Metanephros (tissue), 1 donor: ENCODE results near the gene IFIT5. TPM values are rescaled to one million over a fixed set of nuclear protein-coding genes. Genes with fewer than 3 reads are reported as not detected.

Experiments used
- total RNA-seq: library from RNA; depleted of rRNA; stranded (reverse); fragments of >200 nt; gene quantifications from one replicate; pipeline ENCODE4 v1.2.3, GENCODE V29; 2014

The IFIT5 gene
- 15.6 TPM for total RNA-seq

GRCh38 chr10:89414146-89414878, at the start of gene IFIT5:
Gene IFIT5, plus strand, starts transcription at chr10:89414568. Its CDS starts 231 bp downstream, at chr10:89414799.

GRCh38 chr10:89377705-89378637, 36.4 kb upstream of the IFIT5 start, which contains the start of gene IFIT1B:
Gene IFIT1B, plus strand, starts transcription at chr10:89378056. Its CDS starts 80 bp downstream, at chr10:89378136.

GRCh38 chr10:89391907-89392756, 22.2 kb upstream of the IFIT5 start, which contains the start of gene IFIT1:
Gene IFIT1, plus strand, starts transcription at chr10:89392623. Its CDS starts 90 bp downstream, at chr10:89392713.

Other genes with a start within 250 kb of the IFIT5 start
- 0.41 TPM for gene CH25H, start 207.3 kb upstream of the IFIT5 start, total RNA-seq
- 36.6 TPM for gene LIPA, start 162.8 kb upstream of the IFIT5 start, total RNA-seq
- gene IFIT2, start 112.5 kb upstream of the IFIT5 start, total RNA-seq, result 8.4 TPM
- 12.9 TPM for gene IFIT3, start 86.6 kb upstream of the IFIT5 start, total RNA-seq
- 3.0 TPM for gene IFIT1B, start 36.5 kb upstream of the IFIT5 start, total RNA-seq
- 18.9 TPM for gene IFIT1, start 21.9 kb upstream of the IFIT5 start, total RNA-seq
- 22.7 TPM for gene SLC16A12, start 121.0 kb downstream of the IFIT5 start, total RNA-seq
- gene PANK1, start 230.7 kb downstream of the IFIT5 start, total RNA-seq, result 44.7 TPM